Stomach (tissue), 9 donors: ENCODE measurements around the gene RBM25. TPM values are rescaled to one million over a fixed set of nuclear protein-coding genes. Genes with fewer than 3 reads are reported as not detected.

ENCODE experiments used
- DNase-seq, 2 donors: peaks; one replicate each; pipeline versions ENCODE4 v3.0.0 to v3.0.0-alpha.2; 2013 to 2019
- H3K27ac ChIP-seq, 5 donors: fragments of 200-600 bp in 4 of 5; sonication (generic) in 4 of 5; one replicate each; pipeline ENCODE4 v1.5.1; 2013 to 2019; ENCODE audit warnings: mild to moderate bottlenecking in 1 of 5, moderate library complexity in 1 of 5
- H3K27me3 ChIP-seq, 3 donors: fragments of 200-600 bp; sonication (generic); one replicate each; pipeline ENCODE4 v1.5.1; 2017 to 2019; ENCODE audit warnings: mixed run types in 1 of 3
- H3K36me3 ChIP-seq, 4 donors: fragments of 200-600 bp; sonication (generic); 1 replicate in 3 of 4; 2 replicates in 1 of 4; pipeline ENCODE4 v1.5.1; 2016 to 2019
- H3K4me1 ChIP-seq, 4 donors: fragments of 200-600 bp; sonication (generic); one replicate each; pipeline ENCODE4 v1.5.1; 2016 to 2019
- H3K4me3 ChIP-seq, 4 donors: fragments of 200-600 bp; sonication (generic) in 3 of 4; one replicate each; pipeline ENCODE4 v1.5.1; 2016 to 2019; ENCODE audit warnings: mild to moderate bottlenecking in 1 of 4
- H3K9me3 ChIP-seq, 4 donors: fragments of 200-600 bp; sonication (generic); one replicate each; pipeline ENCODE4 v1.5.1; 2016 to 2019
- CTCF ChIP-seq, 7 experiments: fragments of 450-650 bp in 4 of 7; fragments of 200-600 bp in 3 of 7; sonication (generic) in 3 of 7; IDR thresholded peaks; one replicate each; pipeline ENCODE4 v1.5.1; 2016 to 2019; ENCODE audit warnings: antibody characterized with exemption in 7 of 7, control low read depth in 2 of 7, mild to moderate bottlenecking in 1 of 7
- EP300 ChIP-seq: sonication (generic); formaldehyde crosslinking; IDR thresholded peaks from one replicate; pipeline ENCODE4 v1.6.1; 2017; ENCODE audit warnings: antibody characterized with exemption
- POLR2A ChIP-seq, 4 donors: fragments of 450-650 bp; IDR thresholded peaks; one replicate each; pipeline ENCODE4 v1.6.1; 2016; ENCODE audit warnings: antibody characterized with exemption in 4 of 4, control low read depth in 2 of 4, mild to moderate bottlenecking in 1 of 4, moderate library complexity in 1 of 4
- POLR2AphosphoS5 ChIP-seq, 3 donors: sonication (generic); formaldehyde crosslinking; IDR thresholded peaks; one replicate each; pipeline ENCODE4 v1.6.1; 2016; ENCODE audit warnings: antibody characterized with exemption in 3 of 3
- WGBS, 5 donors: extraction: QIAGEN DNeasy Blood & Tissue Kit in 3 of 5; methylation state at CpG; one replicate each; pipeline versions ENCODE4 v1.1.5 to v1.1.7; 2013 to 2018; 5-methylcytosine and 5-hydroxymethylcytosine counted together
- intact Hi-C: fragments of 100-400 bp; cut with DNase I; formaldehyde crosslinking; loops from one replicate; pipeline ENCODE4 v1.15.1; 2023; ENCODE audit warnings: low total_unique reads
- polyA plus RNA-seq, 3 donors: library from polyadenylated mRNA; stranded (reverse); fragments of 200-250 nt; gene quantifications; one replicate each; pipeline ENCODE4 v1.2.3, GENCODE V29; 2013
- total RNA-seq, 5 donors: library from RNA; depleted of rRNA; stranded (reverse); fragments of >200 nt; gene quantifications; one replicate each; pipeline versions ENCODE4 v1.1.0 to v1.2.3, GENCODE V29; 2014 to 2016
- donor health status: healthy with polysubstance abuse.
- donor health status: Bipolar disorder and iron deficiency.
- donor health status: healthy.

RBM25 gene
- total and polyA plus RNA-seq, 8 donors, result 15.5 to 149 (median 109) TPM

- Histone ChIP-seq H3K27me3 (no peaks in the 10 kb centered on the region), H3K36me3 (peaks cover 49 to 100% (median 99%) of the 10 kb centered on the region in 4 donors), H3K9me3 (no peaks in the 10 kb centered on the region), H3K27ac (no peak overlapping the region), H3K4me1 (peaks cover 0 to 5% (median 0%) of the 10 kb centered on the region in 4 donors), H3K4me3 (no peak overlapping the region)
- WGBS, 5 donors, result 28 to 55% (median 34%) methylated on average over 3 of the region's 3 CpGs
- no peak for DNase-seq
- intact Hi-C loops, result no loop called here
- no peak for TF ChIP-seq POLR2AphosphoS5 (IDR thresholded peaks at IDR 0.05)
- no peak for TF ChIP-seq POLR2A (IDR thresholded peaks at IDR 0.05)
- TF ChIP-seq CTCF (IDR thresholded peaks at IDR 0.05), result no peak
- no peak for TF ChIP-seq EP300
Measured at GRCh38 chr14:73105050-73105449, 46.7 kb downstream of the RBM25 start.

DNA sequence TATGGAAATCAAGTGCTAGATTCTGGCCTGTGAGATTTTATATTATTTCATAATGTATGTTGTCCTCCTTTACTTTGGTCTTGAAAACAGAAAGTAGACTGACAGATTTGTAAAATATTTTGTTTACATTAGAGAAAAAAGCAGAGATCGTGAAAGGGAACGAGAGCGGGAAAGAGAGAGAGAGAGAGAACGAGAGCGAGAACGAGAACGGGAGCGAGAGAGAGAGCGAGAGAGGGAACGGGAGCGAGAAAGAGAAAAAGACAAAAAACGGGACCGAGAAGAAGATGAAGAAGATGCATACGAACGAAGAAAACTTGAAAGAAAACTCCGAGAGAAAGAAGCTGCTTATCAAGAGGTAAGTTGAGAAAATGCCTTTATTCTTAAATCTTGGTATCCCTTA, 47.4 kb downstream of the RBM25 start:
- 93 to 98% (median 96%) methylated on average over 16 of the region's 16 CpGs for WGBS, 5 donors

GRCh38 chr14:73116079-73116665, 57.8 kb downstream of the RBM25 start:
- peaks cover 60 to 98% (median 96%) of the 10 kb centered on the region in 4 donors for H3K36me3 ChIP-seq
- TF ChIP-seq CTCF (IDR thresholded peaks at IDR 0.05), result no peak
- no peak for TF ChIP-seq EP300
- TF ChIP-seq POLR2AphosphoS5 (IDR thresholded peaks at IDR 0.05), result no peak
- TF ChIP-seq POLR2A (IDR thresholded peaks at IDR 0.05), result no peak

More for the DNA sequence above, 47.4 kb downstream of the RBM25 start:
- Histone ChIP-seq H3K4me3 (no peak overlapping the region), H3K27ac (no peak overlapping the region), H3K36me3 (peaks cover 50 to 100% (median 99%) of the 10 kb centered on the region in 4 donors), H3K27me3 (no peaks in the 10 kb centered on the region), H3K4me1 (peaks cover 0 to 5% (median 0%) of the 10 kb centered on the region in 4 donors), H3K9me3 (no peaks in the 10 kb centered on the region)
- intact Hi-C loops, result no loop called here
- TF ChIP-seq POLR2AphosphoS5 (IDR thresholded peaks at IDR 0.05) (no peak), EP300 (no peak), CTCF (IDR thresholded peaks at IDR 0.05) (no peak), POLR2A (IDR thresholded peaks at IDR 0.05) (no peak)
- DNase-seq, result no peak

DNA sequence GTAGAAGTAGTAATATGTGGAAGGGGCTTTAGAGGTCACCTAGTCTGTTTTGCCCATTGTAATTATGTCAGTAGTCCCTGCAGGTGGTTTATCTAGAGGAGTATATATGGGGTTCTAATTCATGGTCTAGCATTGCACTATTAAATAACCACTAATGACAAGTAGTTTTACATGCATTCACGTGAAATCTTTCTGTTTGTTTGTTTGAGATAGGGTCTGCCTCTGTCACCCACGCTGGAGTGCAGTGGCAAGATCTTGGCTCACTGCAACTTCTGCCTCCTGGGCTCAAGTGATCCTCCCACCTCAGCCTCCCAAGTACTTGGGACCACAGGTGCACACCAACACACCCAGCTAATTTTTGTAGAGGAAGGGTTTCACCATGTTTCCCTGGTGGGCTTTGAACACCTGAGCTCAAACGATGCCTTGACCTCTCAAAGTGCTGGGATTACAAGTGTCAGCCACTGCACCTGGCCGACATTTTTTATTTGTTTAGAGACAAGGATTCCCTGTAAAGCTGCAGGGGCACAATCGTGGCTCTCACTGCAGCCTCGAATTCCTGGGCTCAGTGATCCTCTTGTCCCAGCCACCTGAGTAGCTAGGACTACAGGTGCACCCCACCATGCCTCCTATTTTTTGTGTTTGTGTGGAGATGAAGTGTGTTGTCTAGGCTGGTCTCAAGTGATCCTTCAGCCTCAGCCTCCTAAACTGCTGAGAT, 66.0 kb downstream of the RBM25 start:
- intact Hi-C loops, result no loop called here
- Histone ChIP-seq H3K4me1 (no peaks in the 10 kb centered on the region), H3K9me3 (no peaks in the 10 kb centered on the region), H3K27me3 (no peaks in the 10 kb centered on the region), H3K36me3 (peaks cover 8 to 65% (median 58%) of the 10 kb centered on the region in 4 donors), H3K4me3 (no peak overlapping the region), H3K27ac (no peak overlapping the region)
- TF ChIP-seq POLR2A (IDR thresholded peaks at IDR 0.05) (no peak), EP300 (no peak), POLR2AphosphoS5 (IDR thresholded peaks at IDR 0.05) (no peak), CTCF (IDR thresholded peaks at IDR 0.05) (no peak)
- DNase-seq, result no peak
- WGBS, 5 donors, result 39 to 63% (median 57%) methylated on average over 6 of the region's 6 CpGs

More at GRCh38 chr14:73116079-73116665, 57.8 kb downstream of the RBM25 start:
- H3K27ac ChIP-seq, result no peak overlapping the region
- DNase-seq, result no peak
- no peaks in the 10 kb centered on the region for H3K4me1 ChIP-seq
- no peaks in the 10 kb centered on the region for H3K9me3 ChIP-seq
- intact Hi-C loops, result no loop called here
- H3K4me3 ChIP-seq, result no peak overlapping the region
- 86 to 94% (median 91%) methylated on average over 6 of the region's 6 CpGs for WGBS, 5 donors
- H3K27me3 ChIP-seq, result no peaks in the 10 kb centered on the region
